Cardiac muscle cell (in vitro differentiated cells and primary cell): ENCODE data around the gene CELF3. TPM values are rescaled to one million over a fixed set of nuclear protein-coding genes. Genes with fewer than 3 reads are reported as not detected.

Experiments
- DNase-seq, 2 donors: peaks; one replicate each; pipeline versions ENCODE4 v3.0.0 to v3.0.0-alpha.2; 2010 to 2017; ENCODE audit warnings: low read depth in 1 of 2, low spot score in 1 of 2
- H3K27ac ChIP-seq: fragments of 200-600 bp; sonication (generic); 2 replicates; pipeline ENCODE4 v1.5.1; 2016
- H3K27me3 ChIP-seq: fragments of 200-600 bp; sonication (generic); 2 replicates; pipeline ENCODE4 v1.6.0; 2016; ENCODE audit warnings: control low read depth
- H3K36me3 ChIP-seq: fragments of 200-600 bp; sonication (generic); 2 replicates; pipeline ENCODE4 v1.5.1; 2016; ENCODE audit warnings: control low read depth
- H3K4me1 ChIP-seq: fragments of 200-600 bp; sonication (generic); 2 replicates; pipeline ENCODE4 v1.8.1; 2017; ENCODE audit warnings: low read depth, mild to moderate bottlenecking, mixed run types
- H3K4me3 ChIP-seq: fragments of 200-600 bp; sonication (generic); 2 replicates; pipeline ENCODE4 v1.5.1; 2016; ENCODE audit warnings: mild to moderate bottlenecking
- H3K9me3 ChIP-seq: fragments of 200-600 bp; sonication (generic); 2 replicates; pipeline ENCODE4 v1.5.1; 2017; ENCODE audit warnings: low read depth, mild to moderate bottlenecking, control low read depth
- CTCF ChIP-seq: IDR thresholded peaks from 2 replicates; pipeline ENCODE4 v1.5.1; 2012; ENCODE audit warnings: low read depth, mild to moderate bottlenecking, low read length
- polyA plus RNA-seq: library from polyadenylated mRNA; unstranded; fragments of >200 nt; fragmentation: Nextera tagmentation; extraction: Ambion mirVana; gene quantifications from 2 replicates; pipeline ENCODE4 v1.2.1, GENCODE V29; 2016
- total RNA-seq: library from RNA; depleted of rRNA; stranded (reverse); fragments of >200 nt; gene quantifications from 2 replicates; pipeline ENCODE4 v1.2.3, GENCODE V29; 2016

The CELF3 gene
- total and polyA plus RNA-seq, 2 experiments from 2014 or later = 0.42 TPM; not detected in 1

GRCh38 chr1:151708891-151709290 is 7.7 kb downstream of the CELF3 start:
- no peaks in the 10 kb centered on the region for H3K36me3 ChIP-seq
- no peak overlapping the region for H3K4me3 ChIP-seq
- H3K9me3 ChIP-seq = no peaks in the 10 kb centered on the region
- H3K27me3 ChIP-seq = no peaks in the 10 kb centered on the region
- no peak overlapping the region for H3K27ac ChIP-seq
- no peak for DNase-seq
- no peak for TF ChIP-seq CTCF
- no peaks in the 10 kb centered on the region for H3K4me1 ChIP-seq

GRCh38 chr1:151707541-151708065 is 9.0 kb downstream of the CELF3 start:
- Histone ChIP-seq H3K27ac (no peak overlapping the region), H3K4me3 (no peak overlapping the region), H3K36me3 (no peaks in the 10 kb centered on the region), H3K27me3 (no peaks in the 10 kb centered on the region), H3K4me1 (no peaks in the 10 kb centered on the region), H3K9me3 (no peaks in the 10 kb centered on the region)
- no peak for DNase-seq
- TF ChIP-seq CTCF = no peak

- H3K4me3 ChIP-seq = no peak overlapping the region
- TF ChIP-seq CTCF = no peak
- H3K36me3 ChIP-seq = no peaks in the 10 kb centered on the region
- H3K4me1 ChIP-seq = no peaks in the 10 kb centered on the region
- no peak overlapping the region for H3K27ac ChIP-seq
- H3K9me3 ChIP-seq = no peaks in the 10 kb centered on the region
- no peaks in the 10 kb centered on the region for H3K27me3 ChIP-seq
- no peak for DNase-seq
These were observed 9.9 kb downstream of the CELF3 start for GRCh38 chr1:151706464-151707415.

- DNase-seq = no peak
- TF ChIP-seq CTCF = no peak
- Histone ChIP-seq H3K36me3 (no peaks in the 10 kb centered on the region), H3K4me1 (no peaks in the 10 kb centered on the region), H3K4me3 (no peak overlapping the region), H3K27ac (no peak overlapping the region), H3K9me3 (no peaks in the 10 kb centered on the region), H3K27me3 (no peaks in the 10 kb centered on the region)
These were observed 10.7 kb downstream of the CELF3 start for GRCh38 chr1:151705753-151706463.

GRCh38 chr1:151705146-151705545 is 11.5 kb downstream of the CELF3 start:
- Histone ChIP-seq H3K27ac (peak overlapping the region; percentile 56), H3K27me3 (no peaks in the 10 kb centered on the region), H3K4me3 (no peak overlapping the region), H3K4me1 (no peaks in the 10 kb centered on the region), H3K36me3 (peaks cover 2% of the 10 kb centered on the region), H3K9me3 (no peaks in the 10 kb centered on the region)
- DNase-seq = peak in 1 of 2 donors; percentile 27
- TF ChIP-seq CTCF = no peak
